Smooth muscle cell (in vitro differentiated cells): ENCODE data around the gene EFHC1. TPM values are rescaled to one million over a fixed set of nuclear protein-coding genes. Genes with fewer than 3 reads are reported as not detected.

Source experiments
- DNase-seq: peaks from one replicate; lab custom pipeline; 2025; ENCODE audit not compliant: unreplicated experiment; lab: John Stamatoyannopoulos, UW
- H2AFZ ChIP-seq: fragments of 200-600 bp; sonication (generic); 2 replicates; pipeline ENCODE4 v1.6.0; 2016; ENCODE audit warnings: antibody characterized with exemption, low read depth, mild to moderate bottlenecking
- H3F3A ChIP-seq: fragments of 200-600 bp; sonication (generic); 2 replicates; pipeline ENCODE4 v1.6.0; 2017; ENCODE audit warnings: antibody characterized with exemption, low read depth
- H3K27ac ChIP-seq: fragments of 200-600 bp; sonication (generic); 2 replicates; pipeline ENCODE4 v1.5.1; 2016; ENCODE audit warnings: low read depth, mild to moderate bottlenecking
- H3K27me3 ChIP-seq: fragments of 200-600 bp; sonication (generic); 2 replicates; pipeline ENCODE4 v1.6.1; 2016; ENCODE audit warnings: low read depth, mild to moderate bottlenecking
- H3K36me3 ChIP-seq: fragments of 200-600 bp; sonication (generic); 2 replicates; pipeline ENCODE4 v1.5.1; 2016; ENCODE audit warnings: low read depth
- H3K4me1 ChIP-seq: fragments of 200-600 bp; sonication (generic); 2 replicates; pipeline ENCODE4 v1.5.1; 2016; ENCODE audit warnings: low read depth
- H3K4me2 ChIP-seq: fragments of 200-600 bp; sonication (generic); 2 replicates; pipeline ENCODE4 v1.6.0; 2016; ENCODE audit warnings: mild to moderate bottlenecking
- H3K4me3 ChIP-seq: fragments of 200-600 bp; sonication (generic); 2 replicates; pipeline ENCODE4 v1.5.1; 2016; ENCODE audit warnings: mild to moderate bottlenecking
- H3K79me2 ChIP-seq: fragments of 200-600 bp; sonication (generic); 2 replicates; pipeline ENCODE4 v1.6.0; 2016; ENCODE audit warnings: low read depth, mild to moderate bottlenecking
- H3K9ac ChIP-seq: fragments of 200-600 bp; sonication (generic); 2 replicates; pipeline ENCODE4 v1.6.0; 2016; ENCODE audit warnings: low read depth
- H3K9me3 ChIP-seq: fragments of 200-600 bp; sonication (generic); replicated peaks from 2 replicates; pipeline ENCODE4 v1.5.1; 2016; ENCODE audit warnings: low read depth
- H4K20me1 ChIP-seq: fragments of 200-600 bp; sonication (generic); 2 replicates; pipeline ENCODE4 v1.6.0; 2016; ENCODE audit warnings: low read depth
- WGBS: methylation state at CpG from one replicate; pipeline ENCODE4 v1.1.7; 2016; ENCODE audit warnings: low lambda C conversion rate; 5-methylcytosine and 5-hydroxymethylcytosine counted together
- polyA plus RNA-seq: library from polyadenylated mRNA; unstranded; fragments of >200 nt; fragmentation: Nextera tagmentation; extraction: Ambion mirVana; gene quantifications from 2 replicates; pipeline ENCODE4 v1.2.1, GENCODE V29; 2016
- total RNA-seq: library from RNA; depleted of rRNA; stranded (reverse); fragments of >200 nt; gene quantifications from 2 replicates; pipeline ENCODE4 v1.2.3, GENCODE V29; 2014
- TF ChIP-seq, protein P1 (sequence below): fragments of 200-600 bp; sonication (generic); IDR thresholded peaks from 2 replicates; pipeline ENCODE4 v1.5.1; 2017; ENCODE audit warnings: borderline replicate concordance, mild to moderate bottlenecking, antibody characterized with exemption; ENCODE audit not compliant: insufficient read depth, poor library complexity, severe bottlenecking

Gene EFHC1
- total and polyA plus RNA-seq, 2 experiments from 2014 or later = 11.0 to 25.9 TPM

GRCh38 chr6:52529311-52529710 lies 109.2 kb downstream of the EFHC1 start:
- TF ChIP-seq, protein P1, sequence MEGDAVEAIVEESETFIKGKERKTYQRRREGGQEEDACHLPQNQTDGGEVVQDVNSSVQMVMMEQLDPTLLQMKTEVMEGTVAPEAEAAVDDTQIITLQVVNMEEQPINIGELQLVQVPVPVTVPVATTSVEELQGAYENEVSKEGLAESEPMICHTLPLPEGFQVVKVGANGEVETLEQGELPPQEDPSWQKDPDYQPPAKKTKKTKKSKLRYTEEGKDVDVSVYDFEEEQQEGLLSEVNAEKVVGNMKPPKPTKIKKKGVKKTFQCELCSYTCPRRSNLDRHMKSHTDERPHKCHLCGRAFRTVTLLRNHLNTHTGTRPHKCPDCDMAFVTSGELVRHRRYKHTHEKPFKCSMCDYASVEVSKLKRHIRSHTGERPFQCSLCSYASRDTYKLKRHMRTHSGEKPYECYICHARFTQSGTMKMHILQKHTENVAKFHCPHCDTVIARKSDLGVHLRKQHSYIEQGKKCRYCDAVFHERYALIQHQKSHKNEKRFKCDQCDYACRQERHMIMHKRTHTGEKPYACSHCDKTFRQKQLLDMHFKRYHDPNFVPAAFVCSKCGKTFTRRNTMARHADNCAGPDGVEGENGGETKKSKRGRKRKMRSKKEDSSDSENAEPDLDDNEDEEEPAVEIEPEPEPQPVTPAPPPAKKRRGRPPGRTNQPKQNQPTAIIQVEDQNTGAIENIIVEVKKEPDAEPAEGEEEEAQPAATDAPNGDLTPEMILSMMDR = no peak
- Histone ChIP-seq H3K4me2 (no peak overlapping the region), H3F3A (no peaks in the 10 kb centered on the region), H2AFZ (no peak overlapping the region), H3K9me3 (no peaks in the 10 kb centered on the region), H3K79me2 (peaks cover 3% of the 10 kb centered on the region), H3K4me1 (no peaks in the 10 kb centered on the region), H3K36me3 (no peaks in the 10 kb centered on the region), H4K20me1 (no peaks in the 10 kb centered on the region), H3K9ac (no peak overlapping the region), H3K4me3 (no peak overlapping the region), H3K27me3 (no peaks in the 10 kb centered on the region), H3K27ac (no peak overlapping the region)
- DNase-seq = no peak
- WGBS = 87% methylated on average over 8 of the region's 8 CpGs

DNA sequence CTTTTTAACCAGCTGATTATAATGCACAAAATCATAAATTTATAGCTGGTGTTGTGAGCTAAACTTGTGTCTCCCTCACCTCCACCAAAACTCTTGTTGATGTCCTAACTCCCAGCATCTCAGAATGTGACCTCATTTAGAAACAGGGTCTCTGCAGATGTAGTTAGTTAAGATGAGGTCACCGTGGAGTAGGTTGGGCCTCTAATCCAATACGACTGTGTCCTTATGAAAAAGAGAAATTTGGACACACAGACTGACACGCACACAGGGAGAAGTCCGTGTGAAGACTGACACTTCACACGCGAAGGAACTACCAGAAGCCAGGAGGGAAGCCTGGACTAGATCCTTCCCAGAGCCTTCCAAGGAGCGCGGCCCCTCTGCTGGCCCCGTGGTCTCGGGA lies 110.2 kb downstream of the EFHC1 start:
- Histone ChIP-seq H3K9me3 (no peaks in the 10 kb centered on the region), H3K4me3 (no peak overlapping the region), H3K27me3 (no peaks in the 10 kb centered on the region), H4K20me1 (no peaks in the 10 kb centered on the region), H3K4me1 (no peaks in the 10 kb centered on the region), H2AFZ (no peak overlapping the region), H3K9ac (no peak overlapping the region), H3K27ac (no peak overlapping the region), H3K79me2 (peaks cover 3% of the 10 kb centered on the region), H3F3A (no peaks in the 10 kb centered on the region), H3K36me3 (no peaks in the 10 kb centered on the region), H3K4me2 (no peak overlapping the region)
- WGBS = 92% methylated on average over 10 of the region's 10 CpGs
- DNase-seq = no peak
- TF ChIP-seq, protein P1 = no peak

DNA sequence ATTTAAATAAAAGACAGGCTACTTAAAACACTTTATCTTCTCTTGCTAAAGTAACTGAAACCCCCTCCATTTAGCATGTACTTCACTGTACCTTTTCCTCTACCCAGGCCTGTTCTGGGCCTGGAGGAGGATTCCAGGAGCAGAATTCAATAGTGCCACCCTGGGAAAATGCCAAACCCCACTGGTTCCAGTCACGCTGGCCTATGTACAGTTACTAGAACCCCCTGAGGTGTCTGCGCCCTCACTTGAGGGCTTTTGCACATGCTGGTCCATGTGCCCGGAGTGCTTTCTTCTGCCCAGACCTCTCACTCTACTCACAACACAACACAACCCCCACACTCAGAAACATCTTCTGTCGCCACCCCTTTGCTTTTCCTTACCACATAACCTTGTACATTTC lies 111.3 kb downstream of the EFHC1 start:
- H3K4me1 ChIP-seq = peaks cover 3% of the 10 kb centered on the region
- peaks cover 10% of the 10 kb centered on the region for H3K79me2 ChIP-seq

DNA sequence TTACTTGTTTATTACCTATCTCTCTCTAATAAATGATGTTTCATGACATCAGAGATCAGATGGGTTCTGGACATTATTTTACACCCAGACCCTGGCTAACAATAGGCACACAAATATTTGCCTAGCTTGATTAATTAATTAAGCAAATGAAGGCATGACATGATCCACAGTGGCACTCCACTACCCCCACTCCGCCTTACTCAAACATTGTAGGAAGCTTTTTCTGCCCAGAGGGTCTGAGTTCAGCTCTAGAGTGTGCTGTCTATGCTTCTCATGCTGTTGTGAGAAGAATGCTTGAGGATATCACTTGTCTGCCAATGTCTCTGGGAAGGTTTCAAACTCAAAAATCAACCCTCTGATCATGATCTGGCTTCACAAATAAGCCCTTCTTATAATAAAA lies 111.7 kb downstream of the EFHC1 start:
- Histone ChIP-seq H3K36me3 (no peaks in the 10 kb centered on the region), H3K4me2 (peak overlapping the region; percentile 65), H3F3A (no peaks in the 10 kb centered on the region), H3K9me3 (no peaks in the 10 kb centered on the region), H2AFZ (no peak overlapping the region), H3K4me1 (peaks cover 5% of the 10 kb centered on the region), H4K20me1 (no peaks in the 10 kb centered on the region), H3K27me3 (no peaks in the 10 kb centered on the region), H3K79me2 (peaks cover 14% of the 10 kb centered on the region), H3K9ac (no peak overlapping the region), H3K4me3 (no peak overlapping the region), H3K27ac (peak overlapping the region; percentile 53)
- TF ChIP-seq, protein P1 = no peak
- WGBS = 100% methylated on average over 1 of the region's 1 CpG
- DNase-seq = no peak

More for the DNA sequence above, 111.3 kb downstream of the EFHC1 start:
- Histone ChIP-seq H4K20me1 (no peaks in the 10 kb centered on the region), H3K4me3 (no peak overlapping the region), H3K36me3 (no peaks in the 10 kb centered on the region), H3K9me3 (no peaks in the 10 kb centered on the region), H3K9ac (no peak overlapping the region), H2AFZ (no peak overlapping the region), H3K4me2 (no peak overlapping the region), H3K27ac (peak overlapping the region; percentile 53), H3K27me3 (no peaks in the 10 kb centered on the region), H3F3A (no peaks in the 10 kb centered on the region)
- TF ChIP-seq, protein P1 = no peak
- 98% methylated on average over 4 of the region's 4 CpGs for WGBS
- no peak for DNase-seq
